ENCODE results near the gene PZP. TPM values are rescaled to one million over a fixed set of nuclear protein-coding genes. Genes with fewer than 3 reads are reported as not detected.
A peak's percentile ranks its signal among the peaks of the same experiment; 100 is the strongest.
"Not testable (repeated sequence)": the region's sequence is repeated elsewhere in the genome, so short reads cannot be mapped to it uniquely, and the experiment has no call there.

The PZP gene
- total RNA-seq, 1 experiment from 2014 or later: not detected

DNA sequence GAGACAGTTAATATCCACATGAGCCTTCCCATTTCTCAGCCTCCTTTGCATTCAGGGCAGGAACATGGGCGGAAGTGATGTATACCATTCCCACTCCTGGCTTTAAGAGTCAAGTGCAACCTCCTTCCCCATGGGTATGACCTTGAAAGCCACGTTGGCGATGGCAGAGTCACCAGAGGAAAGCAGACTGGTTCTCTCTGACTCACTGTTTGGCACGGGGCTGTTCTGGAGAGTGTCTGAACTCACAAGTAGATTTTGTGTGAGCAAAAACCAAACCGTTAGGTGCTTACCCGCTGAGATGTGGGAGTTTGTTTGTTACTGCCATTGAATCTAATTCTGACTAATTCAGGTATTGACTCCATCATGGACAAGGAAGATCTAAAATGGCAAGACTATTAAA is 36.7 kb upstream of the PZP start:
- H3K79me2 ChIP-seq (ENCODE audit: low read length): no peaks in the 10 kb centered on the region
- H3K9me2 ChIP-seq (replicated peaks; ENCODE audit: insufficient read depth, low read length): no peaks in the 10 kb centered on the region
- no peak for DNase-seq
- H3K4me3 ChIP-seq (ENCODE audit: low read length): no peak overlapping the region
- no peaks in the 10 kb centered on the region for H3K27me3 ChIP-seq (ENCODE audit: low read length)
- no peaks in the 10 kb centered on the region for H3K36me3 ChIP-seq (ENCODE audit: insufficient read depth, low read length)
- no peaks in the 10 kb centered on the region for H4K20me1 ChIP-seq (ENCODE audit: insufficient read depth, low read depth, low read length)
- no peak overlapping the region for H3K9ac ChIP-seq (ENCODE audit: low read length)
- H3K4me1 ChIP-seq (ENCODE audit: low read length): peaks cover 3% of the 10 kb centered on the region; the same call in 1 of the 2 replicates
- H2AFZ ChIP-seq (ENCODE audit: low read length): no peak overlapping the region
- H3K27ac ChIP-seq (ENCODE audit: low read length): no peak overlapping the region
- H3K9me3 ChIP-seq (ENCODE audit: low read length): no peaks in the 10 kb centered on the region
- no peak overlapping the region for H3K4me2 ChIP-seq (ENCODE audit: low read depth, low read length, poor library complexity, severe bottlenecking)

DNA sequence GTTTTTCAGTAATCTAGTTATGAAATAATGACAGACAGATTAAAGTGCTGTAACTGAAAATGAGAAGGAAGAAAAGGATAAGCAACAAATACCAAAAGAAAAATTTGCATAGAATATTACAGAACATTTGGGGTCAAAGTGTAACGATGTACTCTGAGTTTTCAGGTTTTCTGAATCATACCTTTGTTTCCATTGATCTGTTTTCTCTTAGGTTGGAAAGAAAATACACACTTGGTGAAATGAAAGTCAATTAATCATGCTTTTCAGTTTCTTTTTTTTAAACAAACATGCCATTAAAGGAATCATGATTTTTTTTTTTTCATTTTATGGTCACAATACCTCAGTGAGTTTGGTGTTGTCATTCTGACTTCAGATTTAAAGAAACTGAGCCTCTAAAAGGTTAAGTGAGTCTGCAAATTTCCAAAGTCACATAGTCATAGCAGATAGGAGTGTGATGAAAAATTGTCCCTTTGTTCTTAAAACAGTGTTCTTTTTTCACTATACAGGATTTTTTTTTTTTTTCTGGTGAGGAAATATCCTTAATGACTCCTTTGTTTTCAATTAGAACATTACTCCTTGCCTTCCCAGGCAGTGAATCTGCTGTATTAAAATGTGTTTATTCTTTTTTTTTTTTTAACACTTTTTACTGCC is 35.9 kb upstream of the PZP start:
- no peaks in the 10 kb centered on the region for H3K36me3 ChIP-seq (ENCODE audit: insufficient read depth, low read length)
- peaks cover 3% of the 10 kb centered on the region; the same call in 1 of the 2 replicates for H3K4me1 ChIP-seq (ENCODE audit: low read length)
- H3K4me2 ChIP-seq (ENCODE audit: low read depth, low read length, poor library complexity, severe bottlenecking): no peak overlapping the region
- no peaks in the 10 kb centered on the region for H3K27me3 ChIP-seq (ENCODE audit: low read length)
- H4K20me1 ChIP-seq (ENCODE audit: insufficient read depth, low read depth, low read length): no peaks in the 10 kb centered on the region
- no peak overlapping the region for H3K27ac ChIP-seq (ENCODE audit: low read length)
- no peak overlapping the region for H2AFZ ChIP-seq (ENCODE audit: low read length)
- no peak overlapping the region for H3K9ac ChIP-seq (ENCODE audit: low read length)
- DNase-seq: no peak
- no peaks in the 10 kb centered on the region for H3K9me2 ChIP-seq (replicated peaks; ENCODE audit: insufficient read depth, low read length)
- no peaks in the 10 kb centered on the region for H3K79me2 ChIP-seq (ENCODE audit: low read length)
- H3K9me3 ChIP-seq (ENCODE audit: low read length): no peaks in the 10 kb centered on the region
- H3K4me3 ChIP-seq (ENCODE audit: low read length): no peak overlapping the region

DNA sequence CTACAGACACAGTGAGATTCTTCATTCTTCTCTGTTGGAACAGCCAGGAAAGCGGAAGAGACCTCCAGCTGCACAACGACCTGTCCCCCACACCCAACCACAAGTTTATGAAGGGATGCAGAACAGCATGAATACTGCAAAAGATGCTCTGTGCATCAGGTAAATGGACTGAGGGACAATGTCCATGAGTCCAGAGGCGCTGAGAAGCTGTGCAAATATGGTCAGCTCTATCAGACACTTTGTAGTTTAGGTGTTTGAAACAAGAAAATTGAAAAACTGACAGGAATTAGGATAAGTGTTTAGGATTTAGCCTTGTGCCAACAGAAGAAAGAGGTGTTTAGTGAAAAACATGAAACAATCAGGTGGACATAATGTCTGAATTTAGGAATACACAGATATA is 33.1 kb upstream of the PZP start:
- no peak for DNase-seq

DNA sequence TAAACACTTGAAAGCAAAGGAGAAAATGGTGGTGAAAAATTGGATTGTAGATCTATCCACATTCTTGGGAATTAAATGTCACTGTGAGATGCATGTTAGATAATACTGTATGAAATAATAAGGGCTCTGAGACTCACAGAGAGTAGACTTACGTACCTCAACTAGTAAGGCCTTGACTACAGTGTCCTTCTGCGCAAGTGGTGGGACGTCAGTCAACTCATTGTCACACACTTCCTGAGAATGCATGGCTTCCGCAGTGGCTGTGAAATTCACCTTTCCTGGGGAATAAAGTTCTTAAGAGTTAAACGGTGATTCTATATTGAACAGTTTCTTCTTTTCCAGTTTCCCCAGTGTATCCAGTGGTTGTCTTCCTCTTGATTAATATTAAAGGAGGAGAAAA is 32.6 kb upstream of the PZP start:
- Histone ChIP-seq H3K4me3 (ENCODE audit: low read length) (peak overlapping the region; percentile 54; the same call in 1 of the 2 replicates), H3K4me1 (ENCODE audit: low read length) (peaks cover 3% of the 10 kb centered on the region; the same call in 1 of the 2 replicates), H3K27me3 (ENCODE audit: low read length) (no peaks in the 10 kb centered on the region), H3K27ac (ENCODE audit: low read length) (no peak overlapping the region), H2AFZ (ENCODE audit: low read length) (no peak overlapping the region), H3K9me2 (replicated peaks; ENCODE audit: insufficient read depth, low read length) (no peaks in the 10 kb centered on the region), H4K20me1 (ENCODE audit: insufficient read depth, low read depth, low read length) (no peaks in the 10 kb centered on the region), H3K4me2 (ENCODE audit: low read depth, low read length, poor library complexity, severe bottlenecking) (peak overlapping the region; percentile 58), H3K9ac (ENCODE audit: low read length) (no peak overlapping the region), H3K9me3 (ENCODE audit: low read length) (no peaks in the 10 kb centered on the region), H3K36me3 (ENCODE audit: insufficient read depth, low read length) (no peaks in the 10 kb centered on the region), H3K79me2 (ENCODE audit: low read length) (no peaks in the 10 kb centered on the region)
- DNase-seq: no peak

More for the DNA sequence above, 33.1 kb upstream of the PZP start:
- Histone ChIP-seq H3K79me2 (ENCODE audit: low read length) (no peaks in the 10 kb centered on the region), H4K20me1 (ENCODE audit: insufficient read depth, low read depth, low read length) (no peaks in the 10 kb centered on the region), H3K36me3 (ENCODE audit: insufficient read depth, low read length) (no peaks in the 10 kb centered on the region), H3K4me3 (ENCODE audit: low read length) (no peak overlapping the region), H3K9ac (ENCODE audit: low read length) (no peak overlapping the region), H3K4me1 (ENCODE audit: low read length) (peaks cover 3% of the 10 kb centered on the region; the same call in 1 of the 2 replicates), H2AFZ (ENCODE audit: low read length) (no peak overlapping the region), H3K9me3 (ENCODE audit: low read length) (no peaks in the 10 kb centered on the region), H3K27me3 (ENCODE audit: low read length) (no peaks in the 10 kb centered on the region), H3K4me2 (ENCODE audit: low read depth, low read length, poor library complexity, severe bottlenecking) (no peak overlapping the region), H3K9me2 (replicated peaks; ENCODE audit: insufficient read depth, low read length) (no peaks in the 10 kb centered on the region), H3K27ac (ENCODE audit: low read length) (no peak overlapping the region)

DNA sequence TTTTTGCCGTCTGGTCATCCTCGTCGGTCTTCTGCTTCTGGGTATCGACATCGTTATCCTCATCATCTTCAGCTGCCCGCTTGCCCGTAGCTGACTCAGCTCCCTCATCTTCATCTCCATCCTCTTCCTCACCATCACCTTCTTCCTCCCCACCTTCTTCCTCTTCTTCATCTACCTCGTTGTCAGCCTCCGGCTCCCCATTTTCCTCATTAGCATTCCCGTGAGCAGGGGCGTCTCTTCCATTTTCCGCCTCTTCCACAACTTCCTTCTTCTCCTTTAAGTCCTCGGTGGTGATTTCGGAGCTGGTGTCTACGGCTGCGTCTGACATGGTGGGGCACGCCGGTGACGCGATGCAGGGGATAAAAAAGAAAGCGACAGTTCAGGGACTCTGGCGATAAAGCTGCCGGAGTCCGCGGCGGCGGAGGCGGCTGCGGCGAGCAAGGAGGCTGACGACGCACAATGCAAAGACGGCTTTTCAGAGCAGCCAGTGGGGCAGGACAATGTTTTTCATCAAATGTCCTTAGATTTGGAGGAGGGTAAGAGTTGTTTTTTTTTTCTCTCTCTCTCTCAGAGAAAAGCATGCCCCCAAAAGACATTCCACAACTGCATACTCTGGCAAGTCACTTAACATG is 31.9 kb upstream of the PZP start:
- not testable (repeated sequence) for H3K27me3 ChIP-seq (ENCODE audit: low read length); H2AFZ ChIP-seq (ENCODE audit: low read length); DNase-seq; H3K36me3 ChIP-seq (ENCODE audit: insufficient read depth, low read length); H3K79me2 ChIP-seq (ENCODE audit: low read length); H3K27ac ChIP-seq (ENCODE audit: low read length); H3K9me2 ChIP-seq (replicated peaks; ENCODE audit: insufficient read depth, low read length); H3K9me3 ChIP-seq (ENCODE audit: low read length); H4K20me1 ChIP-seq (ENCODE audit: insufficient read depth, low read depth, low read length); H3K4me1 ChIP-seq (ENCODE audit: low read length)
- H3K9ac ChIP-seq (ENCODE audit: low read length): peak overlapping the region; percentile 46
- peak overlapping the region; percentile 54 for H3K4me3 ChIP-seq (ENCODE audit: low read length)
- peak overlapping the region; percentile 58 for H3K4me2 ChIP-seq (ENCODE audit: low read depth, low read length, poor library complexity, severe bottlenecking)

DNA sequence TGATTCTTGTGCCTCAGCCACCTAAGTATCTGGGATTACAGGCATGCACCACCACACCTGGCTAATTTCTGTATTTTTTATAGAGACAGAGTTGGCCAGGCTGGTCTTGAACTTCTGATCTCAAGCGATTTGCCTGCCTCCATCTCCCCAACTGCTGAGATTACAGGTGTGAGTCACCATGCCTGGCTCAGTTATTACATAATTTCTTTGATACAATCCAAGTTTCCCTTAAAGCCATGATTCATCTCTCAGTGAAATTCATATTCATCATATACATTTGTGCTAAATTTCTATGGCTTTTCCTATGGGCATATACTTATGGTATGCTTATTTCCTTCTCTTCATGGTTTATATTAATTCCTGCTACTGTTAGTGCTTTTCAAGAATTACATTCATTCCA is 29.1 kb upstream of the PZP start:
- Histone ChIP-seq H3K36me3 (ENCODE audit: insufficient read depth, low read length) (no peaks in the 10 kb centered on the region), H3K27ac (ENCODE audit: low read length) (no peak overlapping the region), H3K4me2 (ENCODE audit: low read depth, low read length, poor library complexity, severe bottlenecking) (no peak overlapping the region), H3K27me3 (ENCODE audit: low read length) (no peaks in the 10 kb centered on the region), H3K9me3 (ENCODE audit: low read length) (no peaks in the 10 kb centered on the region), H4K20me1 (ENCODE audit: insufficient read depth, low read depth, low read length) (no peaks in the 10 kb centered on the region), H3K4me1 (ENCODE audit: low read length) (peaks cover 3% of the 10 kb centered on the region; the same call in 1 of the 2 replicates), H3K9me2 (replicated peaks; ENCODE audit: insufficient read depth, low read length) (no peaks in the 10 kb centered on the region), H2AFZ (ENCODE audit: low read length) (no peak overlapping the region), H3K4me3 (ENCODE audit: low read length) (no peak overlapping the region), H3K79me2 (ENCODE audit: low read length) (no peaks in the 10 kb centered on the region), H3K9ac (ENCODE audit: low read length) (no peak overlapping the region)
- no peak for DNase-seq

DNA sequence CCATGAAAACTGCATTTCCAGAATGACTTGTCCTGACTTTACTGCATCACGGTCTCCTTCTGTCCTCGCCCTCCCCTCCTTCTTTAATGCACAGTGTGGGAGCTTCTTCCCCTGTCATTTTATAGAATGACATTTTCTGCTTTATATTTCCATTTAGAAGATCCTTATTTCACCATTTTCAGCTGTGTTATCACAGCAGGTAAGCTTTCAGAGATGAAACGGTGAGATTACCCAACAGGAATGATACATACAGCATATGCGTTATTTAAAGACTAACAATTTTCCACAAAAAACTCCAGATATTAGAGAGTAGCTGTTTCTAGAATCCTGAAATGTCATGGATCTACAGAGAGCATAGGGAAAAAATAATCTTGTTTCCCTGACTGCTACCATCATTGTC is 27.3 kb upstream of the PZP start:
- Histone ChIP-seq H3K9me3 (ENCODE audit: low read length) (no peaks in the 10 kb centered on the region), H3K27ac (ENCODE audit: low read length) (no peak overlapping the region), H3K4me2 (ENCODE audit: low read depth, low read length, poor library complexity, severe bottlenecking) (no peak overlapping the region), H3K9ac (ENCODE audit: low read length) (no peak overlapping the region), H3K4me1 (ENCODE audit: low read length) (peaks cover 2% of the 10 kb centered on the region; the same call in 1 of the 2 replicates), H3K79me2 (ENCODE audit: low read length) (no peaks in the 10 kb centered on the region), H3K36me3 (ENCODE audit: insufficient read depth, low read length) (no peaks in the 10 kb centered on the region), H3K9me2 (replicated peaks; ENCODE audit: insufficient read depth, low read length) (no peaks in the 10 kb centered on the region), H3K4me3 (ENCODE audit: low read length) (no peak overlapping the region), H2AFZ (ENCODE audit: low read length) (no peak overlapping the region), H4K20me1 (ENCODE audit: insufficient read depth, low read depth, low read length) (no peaks in the 10 kb centered on the region), H3K27me3 (ENCODE audit: low read length) (no peaks in the 10 kb centered on the region)
- DNase-seq: no peak

DNA sequence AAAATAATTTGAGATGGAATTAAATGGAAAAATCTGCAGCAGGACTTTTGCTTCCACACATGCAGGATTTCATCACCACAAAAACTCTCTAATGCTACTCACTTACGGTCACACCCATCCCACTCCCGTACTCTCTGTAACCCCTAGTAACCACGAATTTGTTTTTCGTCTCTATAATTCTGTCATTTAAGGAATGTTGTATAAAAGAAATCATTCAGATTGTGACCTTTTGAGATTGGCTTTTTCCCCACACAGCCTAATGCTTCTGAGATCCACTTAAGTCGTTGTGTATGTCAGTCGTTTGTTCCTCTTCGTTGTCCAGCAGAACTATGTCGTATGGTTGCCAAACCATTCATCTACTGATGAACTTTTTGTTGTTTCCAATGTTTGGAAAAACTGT is 19.8 kb upstream of the PZP start:
- no peak overlapping the region for H3K4me3 ChIP-seq (ENCODE audit: low read length)
- no peaks in the 10 kb centered on the region for H3K9me2 ChIP-seq (replicated peaks; ENCODE audit: insufficient read depth, low read length)
- no peak for DNase-seq
- H3K27ac ChIP-seq (ENCODE audit: low read length): no peak overlapping the region
- H2AFZ ChIP-seq (ENCODE audit: low read length): no peak overlapping the region
- H3K79me2 ChIP-seq (ENCODE audit: low read length): no peaks in the 10 kb centered on the region
- no peaks in the 10 kb centered on the region for H3K27me3 ChIP-seq (ENCODE audit: low read length)
- H3K4me2 ChIP-seq (ENCODE audit: low read depth, low read length, poor library complexity, severe bottlenecking): no peak overlapping the region
- H4K20me1 ChIP-seq (ENCODE audit: insufficient read depth, low read depth, low read length): no peaks in the 10 kb centered on the region
- H3K9me3 ChIP-seq (ENCODE audit: low read length): no peaks in the 10 kb centered on the region
- no peaks in the 10 kb centered on the region for H3K4me1 ChIP-seq (ENCODE audit: low read length)
- no peak overlapping the region for H3K9ac ChIP-seq (ENCODE audit: low read length)
- H3K36me3 ChIP-seq (ENCODE audit: insufficient read depth, low read length): no peaks in the 10 kb centered on the region
